ENCODE data around the gene NCKAP5. TPM values are rescaled to one million over a fixed set of nuclear protein-coding genes. Genes with fewer than 3 reads are reported as not detected.

NCKAP5 gene
- total and polyA plus RNA-seq, 2 of the 13 experiments (the other 11 are each of a cell fraction or from before 2014, with no cell fraction given), result 0.01 TPM; not detected in 1

DNA sequence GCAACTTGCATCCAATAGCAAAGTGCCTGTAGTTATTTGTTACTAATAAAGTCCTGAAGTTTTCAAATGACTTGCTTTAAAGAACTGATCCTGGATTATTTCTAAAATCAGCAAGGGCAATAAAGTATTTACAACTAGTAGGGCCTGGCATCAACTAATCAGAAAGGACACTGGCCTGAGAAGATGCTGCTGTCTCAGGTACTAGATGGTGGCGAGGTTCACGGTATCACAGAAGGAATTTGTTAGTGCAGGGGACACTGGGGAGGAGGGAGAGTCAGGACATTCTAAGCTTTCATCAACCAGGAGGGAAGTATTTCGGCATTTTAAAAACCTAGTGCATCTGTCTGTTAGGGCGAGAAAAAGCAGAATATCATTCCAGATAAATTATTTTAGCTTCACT is 458.1 kb downstream of the NCKAP5 start (continued):
- TF ChIP-seq, protein P1, sequence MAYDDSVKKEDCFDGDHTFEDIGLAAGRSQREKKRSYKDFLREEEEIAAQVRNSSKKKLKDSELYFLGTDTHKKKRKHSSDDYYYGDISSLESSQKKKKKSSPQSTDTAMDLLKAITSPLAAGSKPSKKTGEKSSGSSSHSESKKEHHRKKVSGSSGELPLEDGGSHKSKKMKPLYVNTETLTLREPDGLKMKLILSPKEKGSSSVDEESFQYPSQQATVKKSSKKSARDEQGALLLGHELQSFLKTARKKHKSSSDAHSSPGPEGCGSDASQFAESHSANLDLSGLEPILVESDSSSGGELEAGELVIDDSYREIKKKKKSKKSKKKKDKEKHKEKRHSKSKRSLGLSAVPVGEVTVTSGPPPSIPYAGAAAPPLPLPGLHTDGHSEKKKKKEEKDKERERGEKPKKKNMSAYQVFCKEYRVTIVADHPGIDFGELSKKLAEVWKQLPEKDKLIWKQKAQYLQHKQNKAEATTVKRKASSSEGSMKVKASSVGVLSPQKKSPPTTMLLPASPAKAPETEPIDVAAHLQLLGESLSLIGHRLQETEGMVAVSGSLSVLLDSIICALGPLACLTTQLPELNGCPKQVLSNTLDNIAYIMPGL (CRISPR knock-in tag; IDR thresholded peaks at IDR 0.05; ENCODE audit: borderline replicate concordance in 1 of 2, low read depth in 1 of 2), result no peak
- no peak for TF ChIP-seq ZNF296 (CRISPR knock-in tag; conservative IDR thresholded peaks at IDR 0.05)
- no peak for TF ChIP-seq MZF1 (CRISPR knock-in tag; IDR thresholded peaks at IDR 0.05; ENCODE audit: borderline replicate concordance)

DNA sequence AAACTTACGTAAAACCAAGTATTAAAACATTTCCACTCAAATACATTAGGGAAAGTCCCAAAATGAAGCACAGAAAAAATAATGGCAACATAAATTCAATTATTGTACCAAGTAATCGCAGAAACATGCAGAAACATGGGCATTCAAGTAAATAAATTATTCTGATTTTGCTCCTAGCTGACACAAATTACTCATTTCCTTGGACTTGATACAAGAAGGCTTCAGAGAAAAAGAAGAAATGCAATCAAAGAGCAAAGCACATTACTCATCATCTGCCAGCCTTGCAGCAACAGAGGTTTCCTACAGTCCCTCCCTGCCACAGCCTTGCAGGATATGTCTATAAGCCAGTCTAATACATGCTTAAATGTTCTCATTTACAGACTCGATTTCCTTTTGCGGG is 458.5 kb downstream of the NCKAP5 start:
- Histone ChIP-seq H3K9ac (ENCODE audit: insufficient read depth, low read depth, low read length) (no peak overlapping the region), H3K9me3 (ENCODE audit: low read length) (peaks cover 28% of the 10 kb centered on the region), H3K4me2 (ENCODE audit: low read depth, low read length) (no peak overlapping the region), H4K20me1 (ENCODE audit: insufficient read depth, low read length) (no peaks in the 10 kb centered on the region), H2AFZ (ENCODE audit: low read length) (no peak overlapping the region), H3K4me3 (replicated peaks in 1 of 3; ENCODE audit: insufficient read depth in 1 of 3, low read depth in 2 of 3, low read length in 3 of 3) (no peak overlapping the region), H3K27me3 (ENCODE audit: control insufficient read depth in 1 of 2, insufficient read depth in 2 of 2, low read length in 2 of 2) (no peaks in the 10 kb centered on the region), H3K79me2 (ENCODE audit: insufficient read depth, low read length) (no peaks in the 10 kb centered on the region), H3K36me3 (replicated peaks in 1 of 2; ENCODE audit: control insufficient read depth in 1 of 2, insufficient read depth in 2 of 2, low read length in 2 of 2) (no peaks in the 10 kb centered on the region), H3K27ac (ENCODE audit: extremely low read length, insufficient read depth, low read length) (no peak overlapping the region), H3K4me1 (ENCODE audit: insufficient read depth, low read length) (no peaks in the 10 kb centered on the region)
- in situ Hi-C loops (cut with HindIII; ENCODE audit: extremely low pct_ligation_motif_present, low pct_unique_long_range_greater_than_20kb) (no loop called here), intact Hi-C loops (cut with micrococcal nuclease; ENCODE audit: unreplicated experiment) (no loop called here)
- TF ChIP-seq, protein P2, sequence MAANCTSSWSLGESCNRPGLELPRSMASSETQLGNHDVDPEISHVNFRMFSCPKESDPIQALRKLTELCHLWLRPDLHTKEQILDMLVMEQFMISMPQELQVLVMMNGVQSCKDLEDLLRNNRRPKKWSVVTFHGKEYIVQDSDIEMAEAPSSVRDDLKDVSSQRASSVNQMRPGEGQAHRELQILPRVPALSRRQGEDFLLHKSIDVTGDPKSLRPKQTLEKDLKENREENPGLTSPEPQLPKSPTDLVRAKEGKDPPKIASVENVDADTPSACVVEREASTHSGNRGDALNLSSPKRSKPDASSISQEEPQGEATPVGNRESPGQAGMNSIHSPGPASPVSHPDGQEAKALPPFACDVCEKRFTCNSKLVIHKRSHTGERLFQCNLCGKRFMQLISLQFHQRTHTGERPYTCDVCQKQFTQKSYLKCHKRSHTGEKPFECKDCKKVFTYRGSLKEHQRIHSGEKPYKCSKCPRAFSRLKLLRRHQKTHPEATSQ (CRISPR knock-in tag; IDR thresholded peaks at IDR 0.05; ENCODE audit: borderline replicate concordance), result no peak
- no peak for TF ChIP-seq FOXK1 (CRISPR knock-in tag; IDR thresholded peaks at IDR 0.05; ENCODE audit: borderline replicate concordance, low read depth)
- CTCF ChIA-PET (ENCODE audit: low intra/inter-chr PET ratio, low total read pairs), result no interaction called here
- POLR2A ChIA-PET, result no interaction called here
- FAIRE-seq (no peak), ATAC-seq (no peak), DNase-seq (ENCODE audit: low spot score) (no peak)
- no TSS peak for BruUV-seq (replicated peaks)
- 39% methylated on average over 4 of the region's 4 CpGs for WGBS (ENCODE audit: low lambda C conversion rate)

Measured in HepG2 (cell line).